Measurements from ENCODE around the gene MAP1LC3B.

DNA sequence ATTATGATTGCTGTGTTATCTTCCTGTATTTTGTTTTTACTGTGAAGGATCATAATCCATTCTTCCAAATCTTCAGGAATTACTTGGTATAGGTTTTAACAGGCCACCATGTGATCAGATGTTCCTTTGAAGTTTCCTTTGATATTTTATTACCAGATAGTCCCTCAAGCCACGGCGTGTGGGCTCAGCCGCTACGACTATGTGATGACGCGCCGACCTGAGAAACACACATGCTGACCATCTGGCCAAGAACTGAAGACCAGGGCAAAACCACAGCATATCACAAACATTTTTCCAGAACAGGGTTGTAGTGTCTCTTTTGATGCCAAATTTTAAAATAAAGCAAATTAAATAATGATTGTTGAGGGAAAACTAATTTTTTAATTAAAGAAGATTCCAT is 53.4 kb downstream of the MAP1LC3B start:
- TF ChIP-seq, protein P1, sequence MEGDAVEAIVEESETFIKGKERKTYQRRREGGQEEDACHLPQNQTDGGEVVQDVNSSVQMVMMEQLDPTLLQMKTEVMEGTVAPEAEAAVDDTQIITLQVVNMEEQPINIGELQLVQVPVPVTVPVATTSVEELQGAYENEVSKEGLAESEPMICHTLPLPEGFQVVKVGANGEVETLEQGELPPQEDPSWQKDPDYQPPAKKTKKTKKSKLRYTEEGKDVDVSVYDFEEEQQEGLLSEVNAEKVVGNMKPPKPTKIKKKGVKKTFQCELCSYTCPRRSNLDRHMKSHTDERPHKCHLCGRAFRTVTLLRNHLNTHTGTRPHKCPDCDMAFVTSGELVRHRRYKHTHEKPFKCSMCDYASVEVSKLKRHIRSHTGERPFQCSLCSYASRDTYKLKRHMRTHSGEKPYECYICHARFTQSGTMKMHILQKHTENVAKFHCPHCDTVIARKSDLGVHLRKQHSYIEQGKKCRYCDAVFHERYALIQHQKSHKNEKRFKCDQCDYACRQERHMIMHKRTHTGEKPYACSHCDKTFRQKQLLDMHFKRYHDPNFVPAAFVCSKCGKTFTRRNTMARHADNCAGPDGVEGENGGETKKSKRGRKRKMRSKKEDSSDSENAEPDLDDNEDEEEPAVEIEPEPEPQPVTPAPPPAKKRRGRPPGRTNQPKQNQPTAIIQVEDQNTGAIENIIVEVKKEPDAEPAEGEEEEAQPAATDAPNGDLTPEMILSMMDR (tag by site-specific recombination; IDR thresholded peaks at IDR 0.05), result no peak
- no peak for TF ChIP-seq ZNF292 (tag by site-specific recombination; IDR thresholded peaks at IDR 0.05; ENCODE audit: borderline replicate concordance, low read depth)
- TF ChIP-seq ZNF274 (IDR thresholded peaks at IDR 0.05; ENCODE audit: low read length), result no peak
- TF ChIP-seq ZNF274 (tag by site-specific recombination; IDR thresholded peaks at IDR 0.05; ENCODE audit: borderline replicate concordance), result no peak
- TF ChIP-seq ZBTB7A (tag by site-specific recombination; IDR thresholded peaks at IDR 0.05; ENCODE audit: low read depth), result no peak
- no peak for TF ChIP-seq RBAK (tag by site-specific recombination; IDR thresholded peaks at IDR 0.05)
- no peak for TF ChIP-seq KLF9 (tag by site-specific recombination; IDR thresholded peaks at IDR 0.05; ENCODE audit: low read depth)
- no peak for TF ChIP-seq ZNF10 (tag by site-specific recombination; IDR thresholded peaks at IDR 0.05)
- no peak for TF ChIP-seq ZNF76 (tag by site-specific recombination; IDR thresholded peaks at IDR 0.05; ENCODE audit: borderline replicate concordance, low read depth)
- no peak for TF ChIP-seq ZNF629 (tag by site-specific recombination; IDR thresholded peaks at IDR 0.05)
- no peak for TF ChIP-seq ZNF146 (tag by site-specific recombination; IDR thresholded peaks at IDR 0.05)
